GM12801 (cell line): ENCODE measurements around the gene PLEK2.

Source experiments
- TF ChIP-seq, protein P1 (sequence below): IDR thresholded peaks from one replicate; pipeline ENCODE4 v1.5.1; 2011; ENCODE audit warnings: control low read depth; ENCODE audit not compliant: insufficient read length; ENCODE audit errors: extremely low read depth

The PLEK2 gene, protein sequence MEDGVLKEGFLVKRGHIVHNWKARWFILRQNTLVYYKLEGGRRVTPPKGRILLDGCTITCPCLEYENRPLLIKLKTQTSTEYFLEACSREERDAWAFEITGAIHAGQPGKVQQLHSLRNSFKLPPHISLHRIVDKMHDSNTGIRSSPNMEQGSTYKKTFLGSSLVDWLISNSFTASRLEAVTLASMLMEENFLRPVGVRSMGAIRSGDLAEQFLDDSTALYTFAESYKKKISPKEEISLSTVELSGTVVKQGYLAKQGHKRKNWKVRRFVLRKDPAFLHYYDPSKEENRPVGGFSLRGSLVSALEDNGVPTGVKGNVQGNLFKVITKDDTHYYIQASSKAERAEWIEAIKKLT

DNA sequence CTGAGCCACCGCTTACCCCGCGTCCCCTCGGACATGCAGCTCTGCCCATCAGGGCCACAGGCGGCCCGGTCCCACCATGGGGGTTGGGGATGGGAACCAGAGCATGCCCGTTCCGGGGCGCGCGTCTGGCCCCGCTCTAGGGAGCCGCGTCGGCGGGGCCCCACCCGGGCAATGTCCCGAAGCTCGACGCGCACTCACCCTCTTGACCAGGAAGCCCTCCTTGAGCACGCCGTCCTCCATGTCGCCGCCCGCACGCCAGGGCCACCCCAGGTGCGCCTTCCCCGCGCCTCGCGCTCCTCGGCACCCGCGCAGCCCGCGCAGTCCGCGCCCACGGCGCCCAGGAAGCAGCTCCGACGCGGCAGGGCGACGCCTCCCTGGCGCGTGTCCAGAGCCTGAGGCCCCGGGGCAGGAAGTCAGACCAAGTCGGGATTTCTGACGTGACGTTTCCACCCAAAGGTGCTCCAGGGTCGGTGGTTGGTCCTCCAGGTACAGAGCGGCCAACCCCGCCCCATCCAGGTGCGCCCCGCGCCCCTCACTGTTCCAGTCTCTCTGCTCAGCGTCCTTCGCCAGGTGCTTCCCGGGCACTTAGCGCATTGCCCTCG is at the start of gene PLEK2:
PLEK2 (minus strand) TSS at position 346 of the 602 bp plus-strand sequence; CDS start at position 240, 106 bp downstream.
- TF ChIP-seq, protein P1, sequence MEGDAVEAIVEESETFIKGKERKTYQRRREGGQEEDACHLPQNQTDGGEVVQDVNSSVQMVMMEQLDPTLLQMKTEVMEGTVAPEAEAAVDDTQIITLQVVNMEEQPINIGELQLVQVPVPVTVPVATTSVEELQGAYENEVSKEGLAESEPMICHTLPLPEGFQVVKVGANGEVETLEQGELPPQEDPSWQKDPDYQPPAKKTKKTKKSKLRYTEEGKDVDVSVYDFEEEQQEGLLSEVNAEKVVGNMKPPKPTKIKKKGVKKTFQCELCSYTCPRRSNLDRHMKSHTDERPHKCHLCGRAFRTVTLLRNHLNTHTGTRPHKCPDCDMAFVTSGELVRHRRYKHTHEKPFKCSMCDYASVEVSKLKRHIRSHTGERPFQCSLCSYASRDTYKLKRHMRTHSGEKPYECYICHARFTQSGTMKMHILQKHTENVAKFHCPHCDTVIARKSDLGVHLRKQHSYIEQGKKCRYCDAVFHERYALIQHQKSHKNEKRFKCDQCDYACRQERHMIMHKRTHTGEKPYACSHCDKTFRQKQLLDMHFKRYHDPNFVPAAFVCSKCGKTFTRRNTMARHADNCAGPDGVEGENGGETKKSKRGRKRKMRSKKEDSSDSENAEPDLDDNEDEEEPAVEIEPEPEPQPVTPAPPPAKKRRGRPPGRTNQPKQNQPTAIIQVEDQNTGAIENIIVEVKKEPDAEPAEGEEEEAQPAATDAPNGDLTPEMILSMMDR: no peak

DNA sequence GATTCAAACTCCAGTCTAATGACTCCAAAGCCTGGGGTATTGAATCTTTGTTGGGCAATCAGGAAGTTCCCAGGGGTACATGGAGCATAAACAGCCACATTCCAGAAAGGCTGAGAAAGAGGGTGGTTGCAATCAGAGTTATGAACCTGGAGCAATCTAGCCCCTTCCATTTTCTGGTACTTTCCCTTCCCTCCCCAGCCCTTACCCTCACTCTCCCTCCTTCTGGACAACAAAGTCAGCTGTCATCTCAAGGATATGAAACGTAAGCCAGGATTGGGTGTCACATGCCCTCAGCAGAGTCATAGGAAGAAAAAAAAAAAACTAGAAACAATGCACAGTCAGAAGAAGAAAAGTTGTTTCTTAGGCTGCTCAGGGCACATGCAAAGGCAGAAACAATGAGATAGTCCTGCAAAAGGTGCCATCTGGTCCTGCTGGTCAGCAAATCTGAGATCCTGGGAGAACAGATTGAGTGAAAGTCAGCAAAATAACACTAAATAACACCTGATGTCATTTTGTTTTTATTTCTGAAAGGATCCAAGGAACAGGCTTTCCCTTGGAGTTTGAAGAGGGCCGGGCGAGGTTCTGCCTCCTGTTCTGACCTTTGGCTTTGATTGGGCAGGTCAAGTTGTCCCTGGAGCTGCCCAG is 49.5 kb upstream of the PLEK2 start:
- TF ChIP-seq, protein P1: no peak

DNA sequence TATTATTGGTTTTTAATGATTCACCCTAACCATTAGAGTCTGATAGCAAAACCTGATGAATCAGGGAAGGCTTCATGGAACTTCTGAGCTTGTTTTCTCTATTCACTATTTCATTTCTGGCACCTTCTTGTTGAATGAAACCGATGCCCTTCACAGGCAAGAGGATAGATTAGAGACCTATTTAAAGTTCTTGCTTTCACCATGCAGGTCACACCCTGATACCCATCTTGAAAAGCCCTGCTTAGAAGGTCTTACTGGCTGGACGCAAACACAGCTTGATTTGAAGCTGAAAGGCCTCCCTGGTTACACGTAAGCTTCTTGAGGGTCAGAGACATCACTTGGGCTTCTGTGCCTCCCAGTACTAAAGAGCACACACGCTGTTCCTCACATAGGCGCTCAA is 47.4 kb upstream of the PLEK2 start:
- TF ChIP-seq, protein P1: no peak

DNA sequence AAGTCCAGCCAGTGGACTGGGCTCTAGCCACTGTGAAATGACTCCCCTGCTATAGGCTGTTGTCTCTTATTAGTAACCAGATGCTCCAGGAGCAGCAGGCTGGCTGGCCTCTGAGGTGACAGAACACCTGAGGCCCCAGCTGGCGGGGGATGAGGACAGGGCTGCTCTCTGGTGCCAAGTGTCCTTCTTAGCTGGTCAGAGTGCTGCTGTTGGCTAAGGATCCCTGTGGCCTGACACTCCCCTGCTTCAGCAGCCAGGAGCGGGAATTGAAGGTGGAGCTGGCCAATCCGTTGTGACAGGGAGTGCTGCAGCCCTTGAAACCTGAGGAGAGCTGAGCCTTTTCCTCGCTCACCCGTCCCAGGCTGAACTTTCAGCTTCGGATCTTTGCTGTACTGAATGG is 45.8 kb upstream of the PLEK2 start:
- TF ChIP-seq, protein P1: no peak

DNA sequence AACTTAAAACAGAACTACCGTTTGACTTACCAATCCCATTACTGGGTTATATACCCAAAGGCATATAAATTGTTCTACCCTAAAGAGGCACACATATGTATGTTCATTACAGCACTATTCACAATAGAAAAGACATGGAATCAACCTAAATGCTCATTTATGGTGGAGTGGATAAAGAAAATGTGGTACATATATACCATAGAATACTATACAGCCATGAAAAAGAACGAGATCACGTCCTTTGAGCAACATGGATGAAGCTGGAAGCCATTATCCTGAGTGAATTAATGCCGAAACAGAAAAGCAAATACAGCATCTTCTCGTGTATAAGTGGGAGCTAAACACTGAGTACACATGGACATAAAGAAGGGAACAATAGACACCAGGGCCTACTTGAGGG is 44.8 kb upstream of the PLEK2 start:
- TF ChIP-seq, protein P1: no peak

DNA sequence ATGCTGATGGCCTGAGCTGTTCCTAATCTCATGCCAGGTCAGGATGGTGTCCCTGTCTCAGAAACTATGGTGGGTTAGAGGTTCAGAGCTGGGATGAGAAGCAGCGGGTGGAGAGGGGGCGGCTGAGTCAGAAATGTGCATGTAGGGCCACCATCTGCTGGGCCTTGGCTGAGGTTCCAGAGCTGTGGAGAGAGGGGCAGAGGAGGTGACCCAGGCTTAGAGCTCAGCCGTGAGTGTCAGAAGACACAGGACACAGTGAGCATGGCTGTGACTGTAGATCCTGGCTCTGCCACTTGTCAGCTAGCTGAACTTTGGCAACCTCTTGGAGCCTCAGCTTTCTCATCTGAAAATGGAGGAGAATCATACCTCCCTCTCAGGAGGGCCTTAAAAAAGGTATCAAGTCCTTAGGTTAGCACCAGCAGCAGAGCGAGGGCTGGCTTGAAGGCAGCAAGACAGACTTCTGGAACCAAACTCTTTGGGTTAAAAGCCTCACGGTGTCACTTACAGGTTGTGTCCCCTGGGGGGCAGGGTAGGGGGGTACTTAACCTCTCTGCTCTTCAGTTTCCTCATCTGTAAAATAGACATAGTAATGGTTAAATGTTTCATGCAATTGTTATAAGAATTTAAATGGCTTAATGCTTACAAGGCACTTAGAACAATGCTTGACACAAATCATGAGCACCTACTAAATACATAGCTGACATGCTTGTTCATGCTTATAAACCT is 41.8 kb upstream of the PLEK2 start:
- TF ChIP-seq, protein P1: no peak

DNA sequence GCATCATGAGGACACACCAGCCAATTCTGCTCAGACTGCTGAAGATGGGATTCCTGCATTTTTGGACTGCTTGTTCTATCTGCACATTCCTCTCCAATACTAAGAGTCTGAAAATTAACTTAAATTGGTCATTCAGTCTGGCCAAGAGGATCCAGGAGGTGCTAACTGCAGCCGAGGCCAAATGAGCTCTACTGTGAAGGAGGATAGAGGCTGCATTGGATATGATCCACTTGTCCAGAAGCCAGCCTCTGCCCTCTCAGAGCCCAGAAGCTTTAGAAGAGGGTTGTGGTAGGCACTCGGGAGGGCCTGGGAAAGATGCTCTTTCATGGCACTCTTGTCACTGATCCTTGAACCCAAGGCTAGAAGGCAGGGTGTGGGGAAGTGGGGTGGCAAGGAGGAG is 37.1 kb upstream of the PLEK2 start:
- TF ChIP-seq, protein P1: no peak
